Measurements from ENCODE around the gene CHST6. TPM values are rescaled to one million over a fixed set of nuclear protein-coding genes. Genes with fewer than 3 reads are reported as not detected.

CHST6 gene
- total and polyA plus RNA-seq, 9 of the 15 experiments (the other 6 are each of a cell fraction or from before 2014, with no cell fraction given): 0.01 to 0.05 (median 0.02) TPM; not detected in 6

GRCh38 chr16:75535901-75536300, 40.7 kb upstream of the CHST6 start, which contains the start of gene CHST5:
CHST5 (minus strand) TSS chr16:75536108; CDS start chr16:75530384, 5,724 bp downstream.
- Histone ChIP-seq H2AFZ (ENCODE audit: low read depth, low read length) (no peak within 1 kb of the TSS), H3K4me2 (ENCODE audit: insufficient read depth, low read length) (no peak within 1 kb of the TSS), H3K9me3 (replicated peaks; ENCODE audit: control insufficient read depth, insufficient read depth, low read depth, low read length) (no peaks in the 10 kb centered on the region), H3K4me3 (no peak within 1 kb of the TSS), H3K27me3 (ENCODE audit: control insufficient read depth in 2 of 2, insufficient read depth in 2 of 2, low read length in 2 of 2) (peaks cover 17 to 38% of the 10 kb centered on the region in 2 experiments), H3K79me2 (ENCODE audit: control insufficient read depth, insufficient read depth, low read length) (no peaks in the 10 kb centered on the region), H3K36me3 (ENCODE audit: control insufficient read depth, insufficient read depth, low read length) (no peaks in the 10 kb centered on the region), H3K9ac (ENCODE audit: insufficient read depth in 1 of 2, low read depth in 2 of 2, low read length in 2 of 2) (peak within 1 kb of the TSS in 1 of 2 experiments; percentile 56; a peak in 1 of 4 replicates), H4K20me1 (replicated peaks; ENCODE audit: control insufficient read depth, insufficient read depth, low read length) (peaks cover 4% of the 10 kb centered on the region; the same call in 1 of the 2 replicates), H3K27ac (ENCODE audit: extremely low read depth, low read depth, low read length) (no peak within 1 kb of the TSS), H3K9me1 (ENCODE audit: control insufficient read depth, insufficient read depth, low read length) (no peaks in the 10 kb centered on the region), H3K4me1 (replicated peaks in 1 of 2; ENCODE audit: control insufficient read depth in 2 of 2, insufficient read depth in 2 of 2, low read length in 2 of 2) (peaks cover 0 to 10% of the 10 kb centered on the region in 2 experiments; a peak in 1 of 5 replicates)
- no peak for ATAC-seq
- POLR2A ChIA-PET: interaction anchor here (0.6 to 5.1 kb wide), 4 partner anchors 9 to 1225 kb away, joined by 3 to 27 read pairs (median 6); no protein-coding TSS in a partner anchor
- BruUV-seq (replicated peaks): no TSS peak
- CTCF ChIA-PET (ENCODE audit: low intra/inter-chr PET ratio): no interaction called here
- 40% methylated on average over 7 of the region's 7 CpGs for WGBS (ENCODE audit: insufficient coverage, low coverage, missing lambda C conversion rate)
- intact Hi-C loops (cut with micrococcal nuclease): no loop called here
- DNase-seq (ENCODE audit: extremely low read depth in 1 of 4, low spot score in 3 of 4): no peak
- in situ Hi-C loops (cut with MboI): no loop called here
- no peak for FAIRE-seq
- TF ChIP-seq CEBPB (tag; IDR thresholded peaks at IDR 0.05) (no peak), MEF2A (IDR thresholded peaks at IDR 0.05; ENCODE audit: control insufficient read depth, low read depth, low read length) (no peak), CLOCK (CRISPR knock-in tag; IDR thresholded peaks at IDR 0.05; ENCODE audit: borderline replicate concordance) (no peak), EZH2 (IDR thresholded peaks at IDR 0.05; ENCODE audit: borderline replicate concordance, low read depth, low read length) (no peak), STAT5B (CRISPR knock-in tag; IDR thresholded peaks at IDR 0.05) (no peak), FOXA3 (CRISPR knock-in tag; conservative IDR thresholded peaks at IDR 0.05 in 1 of 2, IDR thresholded peaks at IDR 0.05 in 1 of 2) (no peak), ZKSCAN8 (CRISPR knock-in tag; IDR thresholded peaks at IDR 0.05) (no peak), RNF2 (IDR thresholded peaks at IDR 0.05) (no peak), PRDM10 (IDR thresholded peaks at IDR 0.05; ENCODE audit: partially characterized antibody) (no peak), NR2F6 (CRISPR knock-in tag; IDR thresholded peaks at IDR 0.05) (no peak), SMARCC2 (IDR thresholded peaks at IDR 0.05; ENCODE audit: low read depth) (no peak)
- TF ChIP-seq, protein P1, sequence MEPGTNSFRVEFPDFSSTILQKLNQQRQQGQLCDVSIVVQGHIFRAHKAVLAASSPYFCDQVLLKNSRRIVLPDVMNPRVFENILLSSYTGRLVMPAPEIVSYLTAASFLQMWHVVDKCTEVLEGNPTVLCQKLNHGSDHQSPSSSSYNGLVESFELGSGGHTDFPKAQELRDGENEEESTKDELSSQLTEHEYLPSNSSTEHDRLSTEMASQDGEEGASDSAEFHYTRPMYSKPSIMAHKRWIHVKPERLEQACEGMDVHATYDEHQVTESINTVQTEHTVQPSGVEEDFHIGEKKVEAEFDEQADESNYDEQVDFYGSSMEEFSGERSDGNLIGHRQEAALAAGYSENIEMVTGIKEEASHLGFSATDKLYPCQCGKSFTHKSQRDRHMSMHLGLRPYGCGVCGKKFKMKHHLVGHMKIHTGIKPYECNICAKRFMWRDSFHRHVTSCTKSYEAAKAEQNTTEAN (CRISPR knock-in tag; IDR thresholded peaks at IDR 0.05): no peak

All from K562 (cell line).